ENCODE results near the gene MXRA5.
"Not testable (repeated sequence)": the region's sequence is repeated elsewhere in the genome, so short reads cannot be mapped to it uniquely, and the experiment has no call there.

Gene MXRA5, protein sequence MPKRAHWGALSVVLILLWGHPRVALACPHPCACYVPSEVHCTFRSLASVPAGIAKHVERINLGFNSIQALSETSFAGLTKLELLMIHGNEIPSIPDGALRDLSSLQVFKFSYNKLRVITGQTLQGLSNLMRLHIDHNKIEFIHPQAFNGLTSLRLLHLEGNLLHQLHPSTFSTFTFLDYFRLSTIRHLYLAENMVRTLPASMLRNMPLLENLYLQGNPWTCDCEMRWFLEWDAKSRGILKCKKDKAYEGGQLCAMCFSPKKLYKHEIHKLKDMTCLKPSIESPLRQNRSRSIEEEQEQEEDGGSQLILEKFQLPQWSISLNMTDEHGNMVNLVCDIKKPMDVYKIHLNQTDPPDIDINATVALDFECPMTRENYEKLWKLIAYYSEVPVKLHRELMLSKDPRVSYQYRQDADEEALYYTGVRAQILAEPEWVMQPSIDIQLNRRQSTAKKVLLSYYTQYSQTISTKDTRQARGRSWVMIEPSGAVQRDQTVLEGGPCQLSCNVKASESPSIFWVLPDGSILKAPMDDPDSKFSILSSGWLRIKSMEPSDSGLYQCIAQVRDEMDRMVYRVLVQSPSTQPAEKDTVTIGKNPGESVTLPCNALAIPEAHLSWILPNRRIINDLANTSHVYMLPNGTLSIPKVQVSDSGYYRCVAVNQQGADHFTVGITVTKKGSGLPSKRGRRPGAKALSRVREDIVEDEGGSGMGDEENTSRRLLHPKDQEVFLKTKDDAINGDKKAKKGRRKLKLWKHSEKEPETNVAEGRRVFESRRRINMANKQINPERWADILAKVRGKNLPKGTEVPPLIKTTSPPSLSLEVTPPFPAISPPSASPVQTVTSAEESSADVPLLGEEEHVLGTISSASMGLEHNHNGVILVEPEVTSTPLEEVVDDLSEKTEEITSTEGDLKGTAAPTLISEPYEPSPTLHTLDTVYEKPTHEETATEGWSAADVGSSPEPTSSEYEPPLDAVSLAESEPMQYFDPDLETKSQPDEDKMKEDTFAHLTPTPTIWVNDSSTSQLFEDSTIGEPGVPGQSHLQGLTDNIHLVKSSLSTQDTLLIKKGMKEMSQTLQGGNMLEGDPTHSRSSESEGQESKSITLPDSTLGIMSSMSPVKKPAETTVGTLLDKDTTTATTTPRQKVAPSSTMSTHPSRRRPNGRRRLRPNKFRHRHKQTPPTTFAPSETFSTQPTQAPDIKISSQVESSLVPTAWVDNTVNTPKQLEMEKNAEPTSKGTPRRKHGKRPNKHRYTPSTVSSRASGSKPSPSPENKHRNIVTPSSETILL (N-terminal part only)

DNA sequence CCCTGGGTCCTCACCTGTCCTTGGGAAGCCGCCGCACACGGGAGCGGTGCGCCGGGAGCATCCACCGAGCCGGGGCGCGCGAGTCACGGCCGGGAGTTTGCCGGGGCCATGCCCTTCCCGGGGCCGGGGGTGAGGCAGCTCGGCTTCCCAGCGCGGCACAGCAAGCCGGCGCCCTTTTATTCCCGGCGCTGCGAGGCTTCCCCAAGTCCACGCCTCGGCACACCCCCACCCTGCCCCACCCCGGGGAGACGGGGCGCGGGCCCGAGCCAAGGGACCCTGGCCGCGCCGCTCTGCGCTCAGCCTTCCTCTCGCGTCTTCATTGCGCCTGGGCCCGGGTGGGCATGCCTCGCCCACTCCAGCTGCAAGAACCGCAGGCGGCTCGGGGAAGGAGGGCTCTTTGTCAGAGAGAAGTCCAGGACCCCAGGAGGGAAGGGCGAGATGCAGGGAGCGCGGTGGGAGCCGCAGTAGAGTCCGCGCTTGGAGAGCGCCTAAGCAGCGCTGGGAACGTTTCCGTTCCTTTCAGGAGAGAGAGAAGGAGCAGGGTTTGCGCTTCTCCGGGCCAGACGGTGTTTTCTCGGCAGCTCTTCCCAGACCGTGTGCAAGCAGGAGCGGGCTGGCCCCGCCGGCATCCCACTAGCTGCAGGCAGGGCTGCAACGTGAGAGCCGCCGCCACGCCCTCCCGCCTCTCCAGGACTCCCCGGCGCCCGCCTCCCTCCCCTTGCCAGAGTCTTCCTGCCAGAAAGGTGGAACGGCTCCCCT is at the start of gene MXRA5:
MXRA5 (minus strand) TSS at position 152 of the 759 bp plus-strand sequence. CDS start 2,819 bp downstream, outside the sequence.
- DNase-seq: no peak

DNA sequence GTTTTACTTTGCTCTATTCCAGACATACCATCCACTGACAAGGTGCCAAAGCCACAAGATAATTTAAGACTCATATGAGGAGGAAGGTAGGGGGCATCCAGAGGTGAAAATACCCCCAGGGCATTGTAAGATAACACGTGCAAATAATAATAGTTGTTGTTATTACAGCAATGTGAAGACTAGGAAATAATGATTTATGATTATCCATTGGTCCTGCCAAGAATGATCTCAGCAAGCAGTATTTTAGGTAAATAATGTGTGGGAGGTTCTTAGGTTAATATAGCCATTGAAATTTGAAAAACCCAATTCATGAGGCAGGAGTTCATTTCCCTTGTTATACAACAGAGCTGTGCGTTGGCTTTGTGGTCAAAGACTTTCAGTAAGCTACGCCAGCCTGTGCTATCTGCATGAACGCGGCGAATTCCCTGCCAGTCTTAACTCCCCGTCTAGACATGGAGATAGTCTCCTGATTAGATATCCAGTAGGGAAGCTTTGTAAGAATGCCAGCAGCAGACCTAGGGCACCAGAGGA is 47.2 kb upstream of the MXRA5 start:
- no peak for DNase-seq

DNA sequence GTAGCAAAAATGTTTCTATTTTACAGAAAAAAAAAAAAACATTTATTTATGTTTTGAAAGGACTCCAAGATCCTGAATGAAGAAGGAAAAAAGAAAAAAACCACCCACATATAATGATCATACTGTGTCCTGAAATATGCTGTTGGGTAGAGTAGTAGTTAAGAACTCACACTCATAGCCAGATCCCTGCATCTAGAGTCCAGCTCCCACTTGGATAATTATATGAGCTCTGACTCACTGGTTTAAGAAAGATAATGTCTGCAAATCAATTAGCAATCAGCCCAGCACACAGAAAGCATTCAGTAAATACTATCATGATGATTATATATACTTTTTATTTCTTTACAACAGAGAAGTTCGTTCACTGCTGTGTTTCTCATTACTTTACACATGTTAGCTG is 46.7 kb upstream of the MXRA5 start:
- no peak for DNase-seq

DNA sequence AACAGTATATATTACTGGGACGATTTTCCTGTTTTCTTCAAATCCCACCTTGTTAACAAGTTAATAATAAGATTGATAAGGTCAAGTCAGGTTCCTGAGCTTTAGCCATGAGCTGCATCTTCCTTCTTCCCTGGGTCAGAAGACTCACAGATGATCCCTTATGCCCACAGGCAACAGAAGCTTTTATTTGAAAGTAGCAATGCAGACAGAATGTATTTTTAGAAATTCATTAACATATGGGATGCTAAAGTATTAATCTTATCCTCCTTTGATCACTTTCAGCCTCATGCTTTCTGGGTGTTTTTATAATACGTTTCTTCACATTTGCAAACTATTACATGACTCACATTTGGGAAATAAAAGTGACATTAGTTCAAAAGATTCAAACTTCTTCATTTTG is 42.0 kb upstream of the MXRA5 start:
- no peak for DNase-seq

DNA sequence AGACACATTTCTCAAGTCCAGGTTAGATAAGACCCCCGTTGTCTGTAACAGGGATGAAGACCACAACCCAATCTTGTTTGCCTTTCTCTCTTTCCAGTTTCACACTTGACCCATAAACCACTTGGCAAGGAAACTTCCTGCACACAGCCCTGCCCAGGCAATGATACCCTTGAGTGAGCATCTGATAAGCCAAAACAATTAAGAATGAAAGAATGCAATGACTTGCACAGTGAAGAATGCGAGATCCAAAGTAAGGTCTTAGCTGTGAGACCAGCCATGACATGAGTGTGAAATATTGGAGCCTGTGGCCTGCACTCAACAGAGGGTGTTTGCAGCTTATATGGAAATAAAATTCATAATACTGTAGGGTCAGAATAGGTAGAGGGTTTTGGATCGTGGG is 37.9 kb upstream of the MXRA5 start:
- no peak for DNase-seq

DNA sequence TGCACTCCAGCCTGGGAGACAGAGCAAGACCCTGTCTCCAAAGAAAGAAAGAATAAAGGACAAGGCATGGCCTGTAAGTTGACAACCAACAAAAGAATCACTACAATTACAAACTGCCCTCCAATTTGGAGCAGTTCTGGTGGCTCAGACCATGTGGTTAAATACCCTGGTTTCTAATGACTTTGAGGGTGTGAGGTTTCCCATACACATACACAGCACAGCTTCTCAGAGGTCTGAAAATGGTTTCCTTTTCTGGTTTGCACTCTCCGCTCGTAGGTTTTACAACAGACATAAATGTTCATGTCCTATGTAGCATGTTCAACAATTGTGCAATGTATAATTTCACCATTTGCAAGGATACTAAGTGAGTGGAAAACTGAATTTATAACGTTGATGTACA is 34.2 kb upstream of the MXRA5 start:
- no peak for DNase-seq

DNA sequence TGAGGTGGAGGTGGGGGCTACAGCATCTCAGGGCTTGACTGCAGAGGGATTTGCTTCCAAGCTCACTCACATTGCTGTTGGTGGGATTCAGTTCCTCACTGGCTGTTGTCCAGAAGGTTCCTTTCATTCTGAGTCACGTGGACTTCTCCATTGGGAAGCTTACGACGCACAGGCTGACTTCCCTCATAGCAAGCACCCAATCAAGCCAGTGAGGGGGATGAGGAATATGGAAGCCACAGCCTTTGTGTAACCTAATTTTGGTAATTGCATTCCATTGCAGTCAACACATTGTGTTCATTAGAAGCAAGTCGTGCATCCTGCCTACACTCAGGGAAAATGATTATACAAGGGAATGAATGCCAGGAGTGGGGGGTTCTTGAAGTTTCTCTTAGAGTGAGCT is 32.7 kb upstream of the MXRA5 start:
- no peak for DNase-seq

DNA sequence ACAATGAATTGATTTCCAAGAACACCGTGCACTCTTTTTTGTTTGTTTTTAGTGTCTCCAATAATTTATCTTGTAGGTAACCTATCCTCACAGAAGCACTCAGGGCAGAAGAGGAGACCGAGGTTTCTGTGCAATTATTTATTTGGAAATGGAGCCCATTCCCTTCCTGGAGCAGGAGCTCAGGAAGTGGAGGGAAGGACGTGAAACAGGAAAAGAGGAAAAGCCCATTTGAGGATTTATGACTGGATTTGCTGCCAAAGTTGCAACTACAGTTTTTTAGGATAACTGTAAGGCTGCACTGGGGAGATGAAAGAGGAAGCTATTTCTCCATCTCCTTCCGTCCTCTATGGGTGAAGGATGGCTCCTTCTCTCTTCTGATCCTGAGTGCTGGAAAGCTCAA is 31.7 kb upstream of the MXRA5 start:
- no peak for DNase-seq

DNA sequence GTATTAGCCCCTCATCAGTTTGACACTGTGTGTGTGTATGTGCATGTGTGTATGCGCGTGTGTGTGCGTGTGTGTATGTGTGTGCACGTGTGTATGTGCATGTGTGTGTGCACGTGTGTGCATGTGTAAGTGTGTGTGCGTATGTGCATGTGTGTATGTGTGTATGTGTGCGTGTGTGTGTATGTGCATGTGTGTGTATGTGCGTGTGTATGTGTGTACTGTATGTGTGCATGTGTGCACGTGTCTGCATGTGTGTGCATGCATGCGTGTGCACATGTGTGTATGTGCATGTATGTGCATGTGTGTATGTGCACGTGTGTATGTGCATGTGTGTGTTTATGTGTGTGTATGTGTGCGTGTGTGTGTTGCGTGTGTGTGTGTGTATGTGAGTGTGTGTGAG is 31.1 kb upstream of the MXRA5 start:
- DNase-seq: no peak

DNA sequence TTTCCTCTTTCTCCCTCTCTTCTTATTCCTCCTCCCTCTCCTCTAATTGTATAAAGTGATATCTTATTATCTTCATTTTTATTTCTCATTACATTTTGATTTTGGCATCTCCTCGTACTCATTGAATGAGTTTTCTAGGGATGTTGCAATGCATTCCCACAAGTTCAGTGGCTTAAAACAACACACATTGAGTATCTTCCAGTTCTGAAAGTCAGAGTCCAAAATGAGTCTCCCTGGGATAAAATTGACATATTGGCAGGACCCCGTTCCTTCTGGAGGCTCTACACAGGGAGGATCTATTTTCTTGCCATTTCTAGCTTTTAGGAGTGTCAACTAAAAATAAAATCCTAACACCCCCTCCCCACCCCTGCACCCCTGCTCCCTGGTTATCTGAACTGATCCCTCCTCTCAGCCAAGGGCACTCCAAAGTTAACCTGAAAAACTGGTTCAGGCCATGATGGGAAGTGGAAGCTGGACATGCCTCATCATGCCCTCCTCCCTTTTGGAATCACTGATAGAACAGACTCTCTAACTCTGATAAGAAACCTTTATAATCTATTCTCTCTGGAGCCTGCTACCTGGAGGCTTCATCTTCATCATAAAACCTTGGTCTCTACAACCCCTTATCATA is 29.5 kb upstream of the MXRA5 start:
- DNase-seq: not testable (repeated sequence)

DNA sequence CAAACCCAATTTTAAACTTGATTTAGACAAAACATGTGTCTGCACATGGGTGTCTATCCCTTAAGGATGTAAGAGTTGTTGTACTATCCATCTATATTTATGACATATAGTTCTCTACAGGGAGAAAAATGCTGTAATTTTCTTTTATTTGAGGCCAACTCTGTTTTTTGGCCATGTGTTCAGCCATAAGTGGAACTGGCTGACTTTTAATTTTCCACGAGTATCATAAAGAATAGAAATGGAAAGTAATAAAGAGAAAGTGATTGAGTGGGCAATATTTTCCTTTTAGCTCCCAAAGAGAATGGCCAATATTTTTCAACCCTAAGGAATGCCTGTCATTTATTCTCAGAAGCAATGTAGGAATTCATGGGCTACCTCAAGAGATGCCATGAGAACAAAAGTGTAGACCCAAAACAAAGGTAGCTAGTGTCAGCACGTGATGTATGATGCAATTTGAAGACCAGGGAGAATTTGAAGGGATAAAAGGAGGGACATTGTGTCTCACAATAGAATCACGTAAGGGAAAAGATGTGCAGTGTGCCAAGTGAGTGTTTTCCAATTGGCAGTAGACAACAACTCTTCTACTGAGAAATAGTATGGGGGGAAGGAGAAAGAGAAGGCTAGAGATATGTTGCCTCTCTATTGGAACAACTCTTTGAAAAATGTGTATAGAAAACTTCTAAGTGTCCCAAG is 27.8 kb upstream of the MXRA5 start:
- DNase-seq: no peak

DNA sequence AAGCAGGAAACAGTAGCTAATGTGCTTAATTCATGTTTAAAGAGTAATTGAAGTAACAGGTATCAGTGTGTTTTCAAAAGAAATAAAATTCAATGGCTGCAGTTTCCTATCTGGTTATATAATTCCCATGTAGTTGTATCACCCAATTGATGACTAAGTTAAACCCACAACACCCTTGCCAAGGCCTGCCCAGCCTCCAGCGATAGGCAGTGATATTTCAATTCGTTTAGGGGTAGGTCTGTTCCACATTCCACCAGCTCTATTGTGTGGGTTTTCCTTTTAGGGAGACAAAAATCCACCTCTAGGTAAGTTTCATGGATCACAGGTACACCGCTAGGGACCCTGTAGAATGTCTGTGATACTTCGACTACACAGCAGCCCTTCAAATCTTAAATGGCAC is 24.7 kb upstream of the MXRA5 start:
- DNase-seq: no peak

DNA sequence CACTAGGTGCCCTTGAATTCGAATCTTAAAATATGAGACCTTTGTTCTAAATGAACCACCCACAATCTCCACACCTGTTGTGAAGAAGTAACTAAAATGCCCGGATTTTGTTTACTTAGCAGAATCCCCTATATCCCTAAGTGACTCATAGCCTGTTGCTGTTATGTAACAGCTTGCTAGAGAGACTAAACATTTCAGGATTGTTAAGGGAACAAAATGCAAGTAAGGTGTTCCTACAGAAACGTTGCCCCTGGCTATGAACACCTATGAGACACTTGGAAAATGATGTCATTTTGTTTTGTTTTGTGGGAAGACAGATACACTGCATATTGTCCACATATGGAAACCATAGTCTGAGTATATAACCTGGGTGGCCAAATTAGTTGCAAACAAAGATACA is 24.2 kb upstream of the MXRA5 start:
- no peak for DNase-seq

DNA sequence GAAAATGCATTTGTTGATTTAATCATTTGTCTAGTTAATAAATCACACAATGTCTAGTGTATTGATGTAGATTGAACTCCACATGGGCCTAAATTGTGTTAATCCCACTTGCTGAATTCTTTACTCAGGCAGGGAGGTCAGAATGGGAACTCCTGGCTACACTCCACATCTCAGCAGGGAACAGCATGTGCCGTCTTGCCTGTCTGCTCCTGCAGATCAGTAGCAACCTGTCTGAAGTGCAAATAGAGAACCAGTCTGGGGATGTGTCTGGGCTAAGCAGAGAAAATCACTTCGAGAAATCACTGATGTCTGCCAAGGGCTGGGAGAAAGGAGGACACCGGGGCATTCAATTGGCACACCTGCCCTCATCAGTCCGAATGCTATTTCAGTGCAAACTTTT is 16.5 kb upstream of the MXRA5 start:
- no peak for DNase-seq

DNA sequence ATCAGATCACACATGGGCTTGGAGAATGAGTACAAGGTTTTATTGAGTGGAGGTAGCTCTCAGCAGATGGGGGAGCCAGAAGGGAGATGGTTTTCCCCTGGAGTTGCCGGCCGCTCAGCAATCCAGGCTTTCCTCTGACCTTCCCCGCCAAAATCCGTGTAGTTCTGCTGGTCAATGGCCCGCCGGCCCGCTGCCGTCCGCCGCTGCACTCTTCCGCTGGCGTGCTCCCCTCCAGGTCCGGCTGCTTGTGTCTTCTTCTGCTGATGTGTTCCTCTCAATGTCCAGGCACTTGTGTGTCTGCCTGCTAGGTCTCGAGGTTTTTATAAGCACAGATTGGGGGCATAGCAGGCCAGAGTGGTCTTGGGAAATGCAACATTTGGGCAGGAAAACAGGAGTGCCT is 14.4 kb upstream of the MXRA5 start:
- DNase-seq: no peak

DNA sequence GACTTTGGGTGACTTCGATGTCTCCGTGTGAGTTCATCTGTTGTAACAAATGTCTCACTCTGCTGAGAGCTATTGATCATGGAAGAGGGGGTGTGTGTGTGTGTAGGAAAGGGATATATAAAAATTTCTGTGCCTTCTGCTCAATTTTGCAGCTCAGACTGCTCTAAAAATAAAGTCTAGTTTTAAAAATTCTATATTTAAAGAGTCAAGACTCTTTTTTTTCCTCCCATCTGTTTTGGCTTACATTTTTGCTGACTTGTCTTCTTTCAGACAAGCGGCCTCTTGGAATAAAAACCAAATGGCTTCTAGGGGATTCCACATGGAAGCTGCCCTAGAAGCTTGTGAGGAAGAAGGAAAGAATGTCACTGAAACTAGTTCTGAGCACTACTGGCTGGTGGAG is 6.3 kb upstream of the MXRA5 start:
- not testable (repeated sequence) for DNase-seq

DNA sequence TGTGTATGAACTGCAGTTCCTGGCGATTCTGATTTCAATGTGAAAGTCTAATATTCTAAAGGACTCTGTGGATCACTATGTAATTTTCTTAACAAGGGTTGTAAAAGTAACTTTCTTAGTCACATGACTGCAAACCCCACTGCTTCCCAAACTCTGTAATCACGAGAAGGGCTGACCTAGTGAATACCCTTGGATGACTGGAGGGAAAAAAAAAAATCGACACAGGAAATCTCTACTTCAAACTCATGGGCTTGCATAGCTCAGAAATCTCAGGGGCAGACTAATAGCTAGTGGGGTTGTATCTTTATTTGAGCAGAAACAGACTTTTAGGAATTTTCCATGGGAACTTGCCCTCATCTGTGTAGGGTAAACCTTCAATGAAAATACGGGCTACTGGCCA is 4.8 kb upstream of the MXRA5 start:
- no peak for DNase-seq

DNA sequence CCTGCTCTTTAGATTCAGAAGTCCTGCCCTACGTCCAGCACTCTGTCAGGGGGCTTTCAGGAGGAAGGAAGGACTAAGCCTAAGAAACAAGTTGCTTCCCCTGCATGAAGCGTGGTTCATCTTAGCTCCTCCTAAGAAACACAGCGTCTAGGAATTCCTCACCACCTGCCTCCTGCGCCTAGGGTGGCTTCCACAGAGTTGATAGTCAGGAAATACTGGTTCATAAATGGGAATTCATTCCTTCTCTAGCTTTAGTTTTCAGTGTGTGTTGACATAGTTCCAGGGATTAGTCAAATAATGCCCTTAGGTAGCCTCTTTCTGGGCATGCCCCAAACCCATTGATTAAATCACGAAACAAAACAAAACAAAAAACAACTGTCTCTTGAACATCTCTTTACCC is 1.7 kb upstream of the MXRA5 start:
- no peak for DNase-seq

DNA sequence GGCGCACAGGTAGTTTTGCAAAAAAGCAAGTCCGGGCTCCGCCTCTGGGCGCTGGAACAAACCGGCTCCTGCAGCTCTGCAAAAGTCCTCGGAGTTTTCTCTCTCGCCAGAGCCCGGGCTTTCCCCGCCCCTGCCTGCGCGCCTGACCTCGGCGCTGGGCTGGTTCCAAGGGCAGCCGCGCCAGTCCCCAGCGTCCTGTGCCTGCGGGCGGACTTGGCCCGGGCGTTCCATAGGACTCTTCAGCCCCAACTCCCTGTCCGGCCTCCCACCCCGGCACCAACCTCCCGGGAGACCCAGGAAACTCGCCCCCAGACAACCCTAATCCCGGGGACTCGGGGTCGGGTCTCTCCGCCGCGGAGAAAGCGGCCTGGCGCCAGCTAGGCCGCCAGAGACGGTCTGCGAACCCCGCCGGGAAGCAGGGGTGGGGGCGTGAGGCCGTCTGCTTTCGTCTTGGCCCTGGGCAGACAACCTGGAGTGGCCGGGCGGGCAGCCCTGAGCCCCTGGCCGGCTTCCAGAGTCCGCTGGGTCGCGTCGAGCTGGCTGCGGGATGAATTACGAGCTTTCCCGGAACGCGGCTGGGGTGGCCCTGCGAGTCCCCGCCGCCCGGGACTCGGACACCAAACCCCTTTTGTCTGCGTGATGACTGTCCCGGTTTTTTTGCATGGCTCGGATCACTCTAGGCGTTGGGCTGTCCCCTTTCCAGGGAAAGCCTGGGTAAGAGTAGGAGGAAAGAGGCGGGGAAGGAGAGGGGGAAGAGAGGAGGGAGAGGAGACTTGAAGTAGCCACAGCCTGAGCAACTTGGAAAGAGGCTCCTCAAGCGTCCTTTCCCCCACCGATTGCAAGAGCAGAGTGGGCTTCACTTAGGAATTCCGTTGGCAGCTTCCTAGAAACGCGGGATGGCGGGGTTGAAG is 916 bp downstream of the MXRA5 start:
- DNase-seq: peak in 5 of 51 donors; percentile 0 to 4 (median 1)

Data from hypothalamus (tissue), 51 donors.